IMR-90 (cell line): ENCODE results near the gene KLHL36. TPM values are rescaled to one million over a fixed set of nuclear protein-coding genes. Genes with fewer than 3 reads are reported as not detected.

Source experiments
- ATAC-seq: fragments of 200-7000 bp; cut with Tn5 transposase; 2 replicates; pipeline ENCODE4 v1.9.1; 2020; ENCODE audit warnings: low read depth, mild to moderate bottlenecking, moderate library complexity
- BruUV-seq: library from RNA; stranded (reverse); fragments of 400-500 nt; replicated peaks from 2 replicates; lab custom pipeline; 2021; lab: Mats Ljungman, UMichigan
- CTCF ChIA-PET: fragments of 300-600 bp; formaldehyde crosslinking; extraction: SDS; loops from one replicate; lab custom pipeline; 2021; ENCODE audit warnings: antibody characterized with exemption; lab: Yijun Ruan, JAX
- POLR2A ChIA-PET: fragments of 300-600 bp; sonication (Branson Sonifier 250); formaldehyde crosslinking; loops from one replicate; lab custom pipeline; 2022; ENCODE audit warnings: antibody characterized with exemption; ENCODE audit not compliant: unreplicated experiment; lab: Charles Lee
- DNase-seq: peaks from one replicate; pipeline ENCODE4 v3.0.0; 2013
- H2AFZ ChIP-seq: replicated peaks from 2 replicates; pipeline ENCODE3; 2013; ENCODE audit warnings: low read length, mild to moderate bottlenecking; ENCODE audit not compliant: poor library complexity
- H2AK5ac ChIP-seq: 2 replicates; pipeline ENCODE4 v1.6.1; 2013; ENCODE audit warnings: low read depth, low read length, inconsistent platforms
- H2AK9ac ChIP-seq: replicated peaks from 2 replicates; pipeline ENCODE3; 2013; ENCODE audit warnings: mild to moderate bottlenecking, low read depth, low read length, moderate library complexity; ENCODE audit not compliant: poor library complexity
- H2BK120ac ChIP-seq: 2 replicates; pipeline ENCODE4 v1.6.1; 2013; ENCODE audit warnings: low read depth, low read length, inconsistent platforms
- H2BK15ac ChIP-seq: 3 replicates; pipeline ENCODE4 v1.6.1; 2013; ENCODE audit warnings: low read depth, low read length, inconsistent platforms
- H2BK20ac ChIP-seq: 2 replicates; pipeline ENCODE4 v1.6.1; 2013; ENCODE audit warnings: low read depth, mild to moderate bottlenecking, inconsistent platforms, low read length, moderate library complexity
- H2BK5ac ChIP-seq: 2 replicates; pipeline ENCODE4 v1.6.1; 2013; ENCODE audit warnings: mild to moderate bottlenecking, low read depth, low read length, inconsistent platforms; ENCODE audit not compliant: poor library complexity, severe bottlenecking
- H3K14ac ChIP-seq: replicated peaks from 2 replicates; pipeline ENCODE4 v1.6.1; 2013; ENCODE audit warnings: low read depth, low read length, inconsistent platforms
- H3K18ac ChIP-seq: 2 replicates; pipeline ENCODE4 v1.6.1; 2013; ENCODE audit warnings: low read depth, low read length, control low read depth
- H3K23ac ChIP-seq: 2 replicates; pipeline ENCODE4 v1.6.1; 2013; ENCODE audit warnings: low read depth, low read length, inconsistent platforms
- H3K27ac ChIP-seq: 2 replicates; pipeline ENCODE4 v1.5.1; 2013; ENCODE audit warnings: mild to moderate bottlenecking, control low read depth, low read length; ENCODE audit not compliant: insufficient read depth
- H3K27me3 ChIP-seq: 2 replicates; pipeline ENCODE4 v1.6.1; 2013; ENCODE audit warnings: low read length; ENCODE audit not compliant: control insufficient read depth, insufficient read depth
- H3K36me3 ChIP-seq: 2 replicates; pipeline ENCODE4 v1.6.1; 2013; ENCODE audit warnings: low read length, mixed read lengths; ENCODE audit not compliant: control insufficient read depth, insufficient read depth
- H3K4ac ChIP-seq: 2 replicates; pipeline ENCODE4 v1.6.1; 2013; ENCODE audit warnings: low read depth, low read length, inconsistent platforms
- H3K4me1 ChIP-seq: 2 replicates; pipeline ENCODE4 v1.6.1; 2013; ENCODE audit warnings: low read length, mixed read lengths; ENCODE audit not compliant: control insufficient read depth, insufficient read depth
- H3K4me2 ChIP-seq: 2 replicates; pipeline ENCODE4 v1.6.1; 2013; ENCODE audit warnings: low read depth, mild to moderate bottlenecking, control low read depth, low read length, moderate library complexity
- H3K4me3 ChIP-seq: 2 replicates; pipeline ENCODE4 v1.5.1; 2013; ENCODE audit warnings: low read depth, mild to moderate bottlenecking, control low read depth, low read length, moderate library complexity; ENCODE audit not compliant: insufficient read depth
- H3K56ac ChIP-seq: 2 replicates; pipeline ENCODE4 v1.6.1; 2013; ENCODE audit warnings: low read length, inconsistent platforms; ENCODE audit not compliant: insufficient read depth; ENCODE audit errors: extremely low read depth
- H3K79me1 ChIP-seq, 2 experiments: 2 replicates each; pipeline ENCODE4 v1.6.1; 2013; ENCODE audit warnings: low read length in 2 of 2, inconsistent platforms in 1 of 2, low read depth in 1 of 2
- H3K9ac ChIP-seq: 2 replicates; pipeline ENCODE4 v1.6.1; 2013; ENCODE audit warnings: low read depth, low read length, control low read depth
- H3K9me1 ChIP-seq: 2 replicates; pipeline ENCODE4 v1.6.1; 2013; ENCODE audit warnings: low read length, inconsistent platforms; ENCODE audit not compliant: insufficient read depth
- H3K9me3 ChIP-seq: 2 replicates; pipeline ENCODE4 v1.6.1; 2013; ENCODE audit warnings: low read length; ENCODE audit not compliant: control insufficient read depth, insufficient read depth
- H4K20me1 ChIP-seq: 2 replicates; pipeline ENCODE4 v1.6.1; 2013; ENCODE audit warnings: low read length, inconsistent platforms; ENCODE audit not compliant: insufficient read depth
- H4K5ac ChIP-seq: 2 replicates; pipeline ENCODE4 v1.6.1; 2013; ENCODE audit warnings: mild to moderate bottlenecking, low read depth, low read length, control low read depth
- H4K8ac ChIP-seq, 2 experiments: 2 replicates each; pipeline ENCODE4 v1.6.1; 2013; ENCODE audit warnings: low read depth in 2 of 2, low read length in 2 of 2, control low read depth in 1 of 2, inconsistent platforms in 1 of 2
- H4K91ac ChIP-seq: 2 replicates; pipeline ENCODE4 v1.6.1; 2013; ENCODE audit warnings: low read depth, low read length, inconsistent platforms; ENCODE audit not compliant: insufficient read depth
- BHLHE40 ChIP-seq: fragments of 150-350 bp; IDR thresholded peaks from 2 replicates; pipeline ENCODE4 v1.6.1; 2016; ENCODE audit warnings: mild to moderate bottlenecking, low read depth, low read length
- CEBPB ChIP-seq: IDR thresholded peaks from 2 replicates; pipeline ENCODE4 v1.6.1; 2012; ENCODE audit warnings: low read depth, low read length, improper control_type of control experiment
- CHD1 ChIP-seq: IDR thresholded peaks from 2 replicates; pipeline ENCODE4 v1.6.1; 2012; ENCODE audit warnings: low read depth, low read length, improper control_type of control experiment
- MAFK ChIP-seq: IDR thresholded peaks from 2 replicates; pipeline ENCODE4 v1.6.1; 2012; ENCODE audit warnings: low read depth, low read length, improper control_type of control experiment
- MAZ ChIP-seq: IDR thresholded peaks from 2 replicates; pipeline ENCODE4 v1.6.1; 2012; ENCODE audit warnings: low read depth, mild to moderate bottlenecking, low read length, improper control_type of control experiment, moderate library complexity, borderline replicate concordance
- MXI1 ChIP-seq: IDR thresholded peaks from 2 replicates; pipeline ENCODE4 v1.6.1; 2012; ENCODE audit warnings: low read depth, mild to moderate bottlenecking, low read length, moderate library complexity, borderline replicate concordance
- NFE2L2 ChIP-seq: fragments of 150-350 bp; IDR thresholded peaks from 2 replicates; pipeline ENCODE4 v1.6.1; 2016; ENCODE audit warnings: low read depth, mild to moderate bottlenecking, low read length
- POLR2A ChIP-seq: IDR thresholded peaks from 2 replicates; pipeline ENCODE4 v1.6.1; 2012; ENCODE audit warnings: mild to moderate bottlenecking, low read depth, low read length
- RAD21 ChIP-seq: IDR thresholded peaks from 2 replicates; pipeline ENCODE4 v1.6.1; 2012; ENCODE audit warnings: low read length, improper control_type of control experiment
- RCOR1 ChIP-seq: IDR thresholded peaks from 2 replicates; pipeline ENCODE4 v1.6.1; 2012; ENCODE audit warnings: mild to moderate bottlenecking, low read length, improper control_type of control experiment; ENCODE audit not compliant: insufficient replicate concordance
- RFX5 ChIP-seq: IDR thresholded peaks from 2 replicates; pipeline ENCODE4 v1.8.0; 2012; ENCODE audit warnings: low read depth, mild to moderate bottlenecking, low read length, moderate library complexity
- SMC3 ChIP-seq: fragments of 150-350 bp; IDR thresholded peaks from 2 replicates; pipeline ENCODE4 v1.6.1; 2016; ENCODE audit warnings: low read depth, mild to moderate bottlenecking, antibody characterized with exemption, low read length, moderate library complexity
- USF2 ChIP-seq: fragments of 150-350 bp; IDR thresholded peaks from 2 replicates; pipeline ENCODE4 v1.6.1; 2017; ENCODE audit warnings: mild to moderate bottlenecking, antibody characterized with exemption, low read length, low read depth
- WGBS, 2 experiments: methylation state at CpG; one replicate each; pipeline versions ENCODE4 v1.1.5 to v1.1.7; 2013; ENCODE audit warnings: missing lambda C conversion rate in 2 of 2; ENCODE audit not compliant: insufficient read length in 1 of 2; ENCODE audit errors: extremely low coverage in 2 of 2; 5-methylcytosine and 5-hydroxymethylcytosine counted together
- dilution Hi-C: fragments of 300-500 bp; cut with HindIII; formaldehyde crosslinking; loops from one replicate; pipeline ENCODE4 v1.14.3; 2018; ENCODE audit warnings: low sequenced_read_pairs; ENCODE audit not compliant: unreplicated experiment
- in situ Hi-C: fragments of 300-500 bp; cut with MboI; formaldehyde crosslinking; loops from 3 replicates; pipeline ENCODE4 v1.14.3; 2019; ENCODE audit warnings: low sequenced_read_pairs, inconsistent platforms, mixed read lengths
- intact Hi-C: fragments of 100-400 bp; cut with micrococcal nuclease; formaldehyde crosslinking; loops from 2 replicates; pipeline ENCODE4 v1.10.0; 2022
- polyA plus RNA-seq, 3 experiments: library from polyadenylated mRNA; depleted of rRNA; stranded (reverse); fragments of >200 nt; gene quantifications; 2 replicates each; pipeline ENCODE4 v1.2.3, GENCODE V29; 2012; ENCODE audit warnings: low replicate concordance in 1 of 3
- total RNA-seq: library from RNA; depleted of rRNA; stranded (reverse); fragments of >200 nt; gene quantifications from 2 replicates; pipeline ENCODE4 v1.2.3, GENCODE V29; 2012

KLHL36 gene
- total and polyA plus RNA-seq, 2 of the 4 experiments (the other 2 are of a cell fraction): 45.9 to 46.3 TPM

GRCh38 chr16:84608282-84608681 lies 40.0 kb upstream of the KLHL36 start:
- dilution Hi-C loops (no loop called here), in situ Hi-C loops (no loop called here), intact Hi-C loops (no loop called here)
- Histone ChIP-seq H2BK120ac (no peak overlapping the region), H3K18ac (no peak overlapping the region), H2BK20ac (no peak overlapping the region), H3K23ac (no peak overlapping the region), H3K9ac (no peak overlapping the region), H2BK15ac (no peak overlapping the region), H2AK9ac (no peak overlapping the region), H4K5ac (no peak overlapping the region), H3K9me3 (peaks cover 4% of the 10 kb centered on the region; the same call in 1 of the 2 replicates), H2BK5ac (no peak overlapping the region), H3K4me1 (peaks cover 20% of the 10 kb centered on the region), H3K14ac (no peak overlapping the region), H2AK5ac (no peak overlapping the region), H3K79me1 (peaks cover 5 to 89% of the 10 kb centered on the region in 2 experiments), H3K27me3 (no peaks in the 10 kb centered on the region), H3K4ac (no peak overlapping the region), H3K36me3 (peaks cover 30% of the 10 kb centered on the region), H4K8ac (no peak overlapping the region), H3K4me2 (no peak overlapping the region), H3K56ac (no peak overlapping the region), H3K4me3 (no peak overlapping the region), H4K20me1 (peaks cover 100% of the 10 kb centered on the region), H4K91ac (no peak overlapping the region), H2AFZ (no peak overlapping the region), H3K9me1 (peaks cover 35% of the 10 kb centered on the region), H3K27ac (no peak overlapping the region)
- no TSS peak for BruUV-seq
- WGBS, 2 experiments: no CpG with 5 or more reads among the region's 6 CpGs
- ChIA-PET POLR2A (no interaction called here), CTCF (no interaction called here)
- DNase-seq: no peak
- ATAC-seq: no peak
- TF ChIP-seq MAZ (no peak), NFE2L2 (no peak), MAFK (no peak), SMC3 (no peak), CHD1 (no peak), MXI1 (no peak), RFX5 (no peak), CEBPB (no peak), USF2 (no peak), RAD21 (no peak), POLR2A (no peak), RCOR1 (no peak), BHLHE40 (no peak)
